ENCODE data around the gene LIM2.

DNA sequence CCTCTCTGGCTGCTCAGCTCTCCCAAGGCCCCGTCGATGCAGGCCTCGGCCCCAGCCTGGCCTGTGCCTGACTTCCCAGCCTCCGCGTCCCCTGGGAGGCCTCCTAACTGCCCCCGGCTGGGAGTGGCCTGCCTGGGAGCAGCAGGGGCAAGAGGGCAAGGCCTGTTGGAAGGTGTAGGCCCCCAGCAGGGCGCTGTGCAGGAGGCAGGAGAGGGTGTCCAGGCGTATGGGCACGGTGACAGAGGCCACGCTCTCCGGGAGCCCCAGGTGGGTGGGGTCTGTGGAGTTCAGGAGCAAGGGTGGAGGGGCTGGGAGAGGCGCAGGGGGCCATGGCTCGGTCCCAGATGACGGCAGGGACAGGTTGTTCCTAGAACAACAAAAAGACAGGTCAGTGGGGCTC lies 1.4 kb upstream of the LIM2 start:
- TF ChIP-seq, protein P1, sequence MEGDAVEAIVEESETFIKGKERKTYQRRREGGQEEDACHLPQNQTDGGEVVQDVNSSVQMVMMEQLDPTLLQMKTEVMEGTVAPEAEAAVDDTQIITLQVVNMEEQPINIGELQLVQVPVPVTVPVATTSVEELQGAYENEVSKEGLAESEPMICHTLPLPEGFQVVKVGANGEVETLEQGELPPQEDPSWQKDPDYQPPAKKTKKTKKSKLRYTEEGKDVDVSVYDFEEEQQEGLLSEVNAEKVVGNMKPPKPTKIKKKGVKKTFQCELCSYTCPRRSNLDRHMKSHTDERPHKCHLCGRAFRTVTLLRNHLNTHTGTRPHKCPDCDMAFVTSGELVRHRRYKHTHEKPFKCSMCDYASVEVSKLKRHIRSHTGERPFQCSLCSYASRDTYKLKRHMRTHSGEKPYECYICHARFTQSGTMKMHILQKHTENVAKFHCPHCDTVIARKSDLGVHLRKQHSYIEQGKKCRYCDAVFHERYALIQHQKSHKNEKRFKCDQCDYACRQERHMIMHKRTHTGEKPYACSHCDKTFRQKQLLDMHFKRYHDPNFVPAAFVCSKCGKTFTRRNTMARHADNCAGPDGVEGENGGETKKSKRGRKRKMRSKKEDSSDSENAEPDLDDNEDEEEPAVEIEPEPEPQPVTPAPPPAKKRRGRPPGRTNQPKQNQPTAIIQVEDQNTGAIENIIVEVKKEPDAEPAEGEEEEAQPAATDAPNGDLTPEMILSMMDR (IDR thresholded peaks at IDR 0.05): no peak
- TF ChIP-seq EZH2 (IDR thresholded peaks at IDR 0.05): no peak
